ENCODE measurements around the gene UCP2.
"Not testable (repeated sequence)": the region's sequence is repeated elsewhere in the genome, so short reads cannot be mapped to it uniquely, and the experiment has no call there.

UCP2 gene

DNA sequence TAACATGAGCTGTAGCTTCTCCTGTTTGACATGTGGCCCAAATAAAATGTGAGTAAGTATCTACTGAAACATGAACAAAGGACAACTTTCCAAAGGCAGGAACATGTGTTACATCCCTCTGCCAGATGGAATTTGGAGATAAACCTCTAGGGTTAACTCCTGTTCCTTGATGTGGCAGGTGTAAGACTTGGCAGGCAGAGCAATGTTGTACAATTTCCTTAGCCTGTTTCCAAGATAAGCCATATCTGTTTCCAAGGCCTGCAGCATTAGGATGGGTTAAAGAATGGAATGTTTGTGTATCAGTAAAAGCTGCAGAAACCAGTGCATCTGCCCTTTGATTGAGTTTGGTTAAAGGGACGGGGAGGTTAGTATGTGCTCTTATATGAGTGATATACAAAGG lies 40.6 kb downstream of the UCP2 start:
- DNase-seq (ENCODE audit: low spot score): no peak

DNA sequence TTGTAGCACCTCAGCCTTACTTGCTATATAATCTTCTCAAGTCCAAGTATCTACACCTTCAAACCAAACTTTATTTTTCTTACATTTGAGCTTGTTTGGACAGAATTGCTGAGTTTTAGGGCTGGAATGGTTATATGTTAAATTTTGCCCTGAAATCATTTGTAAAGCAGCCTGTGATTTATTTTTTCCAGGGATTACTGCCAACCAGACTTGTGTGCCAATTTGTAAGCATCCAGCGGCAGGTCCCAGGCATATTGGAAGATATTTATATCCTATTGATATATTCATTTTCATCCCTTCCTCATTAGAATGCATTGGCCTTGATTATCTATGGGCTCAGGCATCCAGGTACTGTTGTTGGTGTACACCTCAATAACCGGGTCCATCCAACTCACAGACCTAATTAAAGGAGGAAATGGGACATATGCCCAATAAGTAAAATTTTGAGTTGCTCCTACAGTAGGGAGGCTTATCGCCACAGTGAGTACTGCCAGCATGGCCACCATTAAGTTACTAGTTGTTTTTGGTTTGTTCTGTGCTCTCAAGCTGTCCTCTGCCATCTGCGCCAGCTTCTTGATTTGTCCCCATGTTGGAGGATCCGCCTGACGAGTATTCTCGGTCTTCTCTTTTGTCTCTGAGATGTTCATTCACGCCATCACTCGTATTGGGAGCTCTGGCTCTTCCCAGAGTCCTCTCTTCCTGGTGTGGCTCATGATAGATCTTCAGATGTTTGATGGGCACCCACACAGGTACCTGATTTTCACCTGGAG lies 41.7 kb downstream of the UCP2 start:
- DNase-seq (ENCODE audit: low spot score): no peak

DNA sequence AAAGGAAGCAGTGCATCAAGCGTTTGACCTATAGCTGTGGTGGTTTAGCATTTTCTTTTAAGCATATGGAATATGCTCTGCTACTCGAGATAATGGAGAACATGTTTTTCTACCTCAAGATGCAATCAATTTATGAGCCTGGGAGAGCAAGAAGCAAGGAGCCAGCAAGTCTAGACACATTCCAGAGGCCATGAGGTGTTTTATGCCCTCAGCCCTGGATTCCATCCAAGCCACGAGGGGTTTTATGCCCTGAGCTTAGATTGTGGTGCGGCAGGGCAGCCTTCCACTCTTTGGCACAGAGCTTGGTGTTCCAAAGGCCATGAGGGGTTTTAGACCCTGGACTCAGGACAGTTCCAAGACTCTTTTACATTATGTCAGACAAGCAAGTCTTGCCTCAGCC lies 43.5 kb downstream of the UCP2 start:
- DNase-seq (ENCODE audit: low spot score): no peak

DNA sequence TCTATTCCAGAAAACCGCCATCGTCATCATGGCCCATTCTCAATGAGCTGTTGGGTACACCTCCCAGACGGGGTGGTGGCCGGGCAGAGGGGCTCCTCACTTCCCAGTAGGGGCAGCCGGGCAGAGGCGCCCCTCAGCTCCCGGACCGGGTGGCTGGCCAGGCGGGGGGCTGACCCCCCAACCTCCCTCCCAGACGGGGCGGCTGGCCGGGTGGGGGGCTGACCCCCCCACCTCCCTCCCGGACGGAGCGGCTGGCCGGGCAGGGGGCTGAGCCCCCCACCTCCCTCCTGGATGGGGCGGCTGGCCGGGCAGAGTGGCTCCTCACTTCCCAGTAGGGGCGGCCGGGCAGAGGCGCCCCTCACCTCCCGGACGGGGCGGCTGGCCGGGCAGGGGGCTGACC lies 46.6 kb downstream of the UCP2 start:
- not testable (repeated sequence) for DNase-seq (ENCODE audit: low spot score)

- DNase-seq (ENCODE audit: low spot score): no peak
Measured at GRCh38 chr11:73932781-73933180, 49.9 kb downstream of the UCP2 start.

DNA sequence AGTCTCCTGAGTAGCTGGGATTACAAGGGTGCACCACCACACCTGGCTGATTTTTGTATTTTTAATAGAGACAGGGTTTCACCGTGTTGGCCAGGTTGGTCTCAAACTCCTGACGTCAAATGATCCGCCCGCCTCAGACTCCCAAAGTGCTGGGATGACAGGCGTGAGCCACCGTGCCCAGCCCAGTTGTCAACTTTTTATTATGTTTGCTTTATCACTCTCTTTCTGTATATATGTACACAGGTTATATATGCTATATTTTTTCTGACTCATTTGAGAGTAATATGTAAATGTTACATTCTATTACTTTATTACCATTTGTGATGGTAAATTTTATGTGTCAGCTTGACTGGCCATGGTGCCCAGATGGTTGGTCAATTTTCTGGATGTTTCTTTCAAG lies 50.7 kb downstream of the UCP2 start:
- no peak for DNase-seq (ENCODE audit: low spot score)

DNA sequence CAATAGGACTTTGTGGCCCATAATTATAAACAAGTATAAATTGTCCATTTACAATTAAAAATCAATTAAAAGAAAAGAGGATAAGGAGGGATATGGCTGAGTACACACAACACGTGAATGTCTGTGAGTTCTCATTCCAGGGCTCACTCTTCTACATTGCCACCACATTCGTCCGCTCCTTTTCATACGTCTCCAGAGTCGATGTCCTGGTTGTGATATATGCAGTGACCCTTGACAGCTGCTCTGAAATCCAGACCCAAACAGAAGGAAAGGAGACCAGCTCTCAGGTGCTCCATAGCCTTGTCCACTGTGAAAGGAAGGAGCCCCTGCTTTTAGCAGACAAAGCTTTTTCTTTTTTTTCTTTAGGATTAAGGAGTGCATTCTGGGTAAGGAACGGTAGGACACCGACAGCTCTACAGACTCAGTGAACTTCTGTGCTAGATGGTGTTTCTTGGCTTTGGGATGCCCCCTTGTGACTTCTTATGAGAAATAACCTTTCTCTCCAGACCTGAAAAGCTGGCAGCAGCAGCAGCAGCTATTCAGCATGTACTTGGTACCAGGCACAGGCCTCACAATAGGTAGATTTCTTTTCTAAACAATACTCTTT lies 51.5 kb downstream of the UCP2 start:
- DNase-seq (ENCODE audit: low spot score): peak; percentile 78

GRCh38 chr11:73929388-73929787 lies 53.3 kb downstream of the UCP2 start:
- DNase-seq (ENCODE audit: low spot score): no peak
